K562 (cell line): ENCODE measurements around the gene DCAF17. TPM values are rescaled to one million over a fixed set of nuclear protein-coding genes. Genes with fewer than 3 reads are reported as not detected.

Source experiments
- ASH1L ChIP-seq: fragments of 450-650 bp; IDR thresholded peaks from 2 replicates; pipeline ENCODE4 v1.6.1; 2018; ENCODE audit warnings: borderline replicate concordance, mild to moderate bottlenecking, low read depth; ENCODE audit not compliant: partially characterized antibody
- ESRRB ChIP-seq: fragments of 250-450 bp; sonication (Bioruptor Pico); IDR thresholded peaks from 2 replicates; pipeline ENCODE4 v1.5.0; 2020; ENCODE audit warnings: mild to moderate bottlenecking, moderate library complexity, borderline replicate concordance
- FOXA3 ChIP-seq, 2 experiments: fragments of 450-650 bp in 1 of 2; sonication (generic) in 1 of 2; formaldehyde crosslinking; IDR thresholded peaks in 1 of 2; conservative IDR thresholded peaks in 1 of 2; 2 replicates each; pipeline versions ENCODE4 v1.4.0 to v1.8.0; 2020 to 2022; ENCODE audit warnings: mild to moderate bottlenecking in 2 of 2, missing genetic modification reagents in 1 of 2
- KDM2B ChIP-seq: fragments of 250-450 bp; sonication (Bioruptor Pico); IDR thresholded peaks from 2 replicates; pipeline ENCODE4 v1.8.0; 2021; ENCODE audit warnings: mild to moderate bottlenecking, moderate library complexity
- MGA ChIP-seq: fragments of 450-650 bp; IDR thresholded peaks from 2 replicates; pipeline ENCODE4 v1.6.1; 2016; ENCODE audit warnings: mild to moderate bottlenecking, moderate library complexity
- NR3C1 ChIP-seq: sonication (generic); formaldehyde crosslinking; IDR thresholded peaks from 2 replicates; pipeline ENCODE4 v1.8.1; 2022; ENCODE audit warnings: missing genetic modification reagents
- RFX5 ChIP-seq: IDR thresholded peaks from 2 replicates; pipeline ENCODE4 v1.6.1; 2011; ENCODE audit warnings: low read depth, mild to moderate bottlenecking, improper control_type of control experiment, low read length
- ZBTB1 ChIP-seq: sonication (generic); formaldehyde crosslinking; IDR thresholded peaks from 2 replicates; pipeline ENCODE4 v1.8.1; 2023; ENCODE audit warnings: missing genetic modification reagents, low read depth, mild to moderate bottlenecking, borderline replicate concordance
- polyA plus RNA-seq, 8 experiments: library from polyadenylated mRNA; depleted of rRNA in 4 of 8; stranded (reverse) in 5 of 8; unstranded in 3 of 8; fragments of >200 nt; fragmentation: Nextera tagmentation in 2 of 8; fragmentation: Illumina TruSeq in 1 of 8; extraction: Ambion mirVana in 2 of 8; extraction: Trizol in 1 of 8; gene quantifications; 2 replicates each; pipeline versions ENCODE4 v1.2.1 to v1.2.3, GENCODE V29; 2011 to 2014; ENCODE audit warnings: inconsistent platforms in 1 of 8, missing spikeins in 1 of 8
- total RNA-seq, 7 experiments: library from RNA; depleted of rRNA in 6 of 7; stranded (reverse); fragments of >200 nt in 6 of 7; fragmentation: Illumina TruSeq in 2 of 7; extraction: Trizol in 2 of 7; gene quantifications; 2 replicates each; pipeline versions ENCODE4 v1.2.1 to v1.2.3, GENCODE V29; 2011 to 2021; ENCODE audit warnings: low replicate concordance in 1 of 7
- TF ChIP-seq, protein P1 (sequence below), 2 experiments: fragments of 450-650 bp; IDR thresholded peaks; 2 replicates each; pipeline ENCODE4 v1.6.1; 2018; ENCODE audit warnings: mild to moderate bottlenecking in 2 of 2, low read depth in 1 of 2; ENCODE audit not compliant: partially characterized antibody in 2 of 2

DCAF17 gene
- total and polyA plus RNA-seq, 9 of the 15 experiments (the other 6 are each of a cell fraction or from before 2014, with no cell fraction given), result 10.0 to 38.5 (median 27.1) TPM

- TF ChIP-seq, protein P1, sequence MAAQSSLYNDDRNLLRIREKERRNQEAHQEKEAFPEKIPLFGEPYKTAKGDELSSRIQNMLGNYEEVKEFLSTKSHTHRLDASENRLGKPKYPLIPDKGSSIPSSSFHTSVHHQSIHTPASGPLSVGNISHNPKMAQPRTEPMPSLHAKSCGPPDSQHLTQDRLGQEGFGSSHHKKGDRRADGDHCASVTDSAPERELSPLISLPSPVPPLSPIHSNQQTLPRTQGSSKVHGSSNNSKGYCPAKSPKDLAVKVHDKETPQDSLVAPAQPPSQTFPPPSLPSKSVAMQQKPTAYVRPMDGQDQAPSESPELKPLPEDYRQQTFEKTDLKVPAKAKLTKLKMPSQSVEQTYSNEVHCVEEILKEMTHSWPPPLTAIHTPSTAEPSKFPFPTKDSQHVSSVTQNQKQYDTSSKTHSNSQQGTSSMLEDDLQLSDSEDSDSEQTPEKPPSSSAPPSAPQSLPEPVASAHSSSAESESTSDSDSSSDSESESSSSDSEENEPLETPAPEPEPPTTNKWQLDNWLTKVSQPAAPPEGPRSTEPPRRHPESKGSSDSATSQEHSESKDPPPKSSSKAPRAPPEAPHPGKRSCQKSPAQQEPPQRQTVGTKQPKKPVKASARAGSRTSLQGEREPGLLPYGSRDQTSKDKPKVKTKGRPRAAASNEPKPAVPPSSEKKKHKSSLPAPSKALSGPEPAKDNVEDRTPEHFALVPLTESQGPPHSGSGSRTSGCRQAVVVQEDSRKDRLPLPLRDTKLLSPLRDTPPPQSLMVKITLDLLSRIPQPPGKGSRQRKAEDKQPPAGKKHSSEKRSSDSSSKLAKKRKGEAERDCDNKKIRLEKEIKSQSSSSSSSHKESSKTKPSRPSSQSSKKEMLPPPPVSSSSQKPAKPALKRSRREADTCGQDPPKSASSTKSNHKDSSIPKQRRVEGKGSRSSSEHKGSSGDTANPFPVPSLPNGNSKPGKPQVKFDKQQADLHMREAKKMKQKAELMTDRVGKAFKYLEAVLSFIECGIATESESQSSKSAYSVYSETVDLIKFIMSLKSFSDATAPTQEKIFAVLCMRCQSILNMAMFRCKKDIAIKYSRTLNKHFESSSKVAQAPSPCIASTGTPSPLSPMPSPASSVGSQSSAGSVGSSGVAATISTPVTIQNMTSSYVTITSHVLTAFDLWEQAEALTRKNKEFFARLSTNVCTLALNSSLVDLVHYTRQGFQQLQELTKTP (IDR thresholded peaks at IDR 0.05; ENCODE audit: low read depth in 1 of 2, partially characterized antibody in 2 of 2), result peak in 1 of 2 experiments; percentile 66
- peak; percentile 91 for TF ChIP-seq MGA
- TF ChIP-seq ESRRB (CRISPR knock-in tag), result no peak
- TF ChIP-seq NR3C1 (CRISPR knock-in tag), result no peak; the same call in 1 of the 2 replicates
- no peak for TF ChIP-seq ASH1L
- TF ChIP-seq FOXA3 (CRISPR knock-in tag; conservative IDR thresholded peaks at IDR 0.05 in 1 of 2, IDR thresholded peaks at IDR 0.05 in 1 of 2), result peak in 1 of 2 experiments; percentile 9; a peak in 1 of 4 replicates
- no peak for TF ChIP-seq ZBTB1
- no peak for TF ChIP-seq RFX5
- TF ChIP-seq KDM2B (CRISPR knock-in tag), result 0 out of 2 replicates have a peak, but pooled peaks have one; percentile 61
Measured at GRCh38 chr2:171522052-171522787, 88.2 kb downstream of the DCAF17 start, which contains the start of gene CYBRD1 (continued).
